Neural progenitor cell (in vitro differentiated cells): ENCODE measurements around the gene KIF3B.

Experiments
- EZH2 ChIP-seq: fragments of 200-600 bp; sonication (generic); IDR thresholded peaks from 2 replicates; pipeline ENCODE4 v1.6.1; 2017; ENCODE audit warnings: antibody characterized with exemption, mild to moderate bottlenecking, moderate library complexity
- EZH2phosphoT487 ChIP-seq: fragments of 200-600 bp; sonication (generic); IDR thresholded peaks from 2 replicates; pipeline ENCODE4 v1.6.1; 2017; ENCODE audit warnings: antibody characterized with exemption
- TF ChIP-seq, protein P1 (sequence below): fragments of 200-600 bp; sonication (generic); IDR thresholded peaks from 2 replicates; pipeline ENCODE4 v1.5.1; 2017; ENCODE audit warnings: antibody characterized with exemption, mild to moderate bottlenecking

DNA sequence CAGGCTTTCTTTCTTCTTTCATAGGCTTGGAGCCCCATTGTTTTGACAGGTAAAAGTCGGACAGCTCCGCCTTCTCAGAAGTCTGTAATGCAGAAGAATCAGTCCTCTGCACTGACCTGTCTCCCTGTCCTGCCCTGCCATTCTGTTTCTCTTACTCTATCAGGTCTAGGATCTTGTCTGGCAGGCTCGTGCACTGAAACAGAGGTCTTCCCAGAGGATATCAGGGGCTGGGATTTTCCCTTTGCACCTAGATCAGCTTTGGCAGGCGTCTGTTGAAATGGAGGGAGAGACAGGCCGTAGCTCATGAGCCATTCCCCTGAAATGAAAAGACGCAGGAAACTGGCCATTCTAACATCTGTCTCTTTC, 25.0 kb downstream of the KIF3B start:
- TF ChIP-seq, protein P1, sequence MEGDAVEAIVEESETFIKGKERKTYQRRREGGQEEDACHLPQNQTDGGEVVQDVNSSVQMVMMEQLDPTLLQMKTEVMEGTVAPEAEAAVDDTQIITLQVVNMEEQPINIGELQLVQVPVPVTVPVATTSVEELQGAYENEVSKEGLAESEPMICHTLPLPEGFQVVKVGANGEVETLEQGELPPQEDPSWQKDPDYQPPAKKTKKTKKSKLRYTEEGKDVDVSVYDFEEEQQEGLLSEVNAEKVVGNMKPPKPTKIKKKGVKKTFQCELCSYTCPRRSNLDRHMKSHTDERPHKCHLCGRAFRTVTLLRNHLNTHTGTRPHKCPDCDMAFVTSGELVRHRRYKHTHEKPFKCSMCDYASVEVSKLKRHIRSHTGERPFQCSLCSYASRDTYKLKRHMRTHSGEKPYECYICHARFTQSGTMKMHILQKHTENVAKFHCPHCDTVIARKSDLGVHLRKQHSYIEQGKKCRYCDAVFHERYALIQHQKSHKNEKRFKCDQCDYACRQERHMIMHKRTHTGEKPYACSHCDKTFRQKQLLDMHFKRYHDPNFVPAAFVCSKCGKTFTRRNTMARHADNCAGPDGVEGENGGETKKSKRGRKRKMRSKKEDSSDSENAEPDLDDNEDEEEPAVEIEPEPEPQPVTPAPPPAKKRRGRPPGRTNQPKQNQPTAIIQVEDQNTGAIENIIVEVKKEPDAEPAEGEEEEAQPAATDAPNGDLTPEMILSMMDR: no peak
- TF ChIP-seq EZH2: no peak
- no peak for TF ChIP-seq EZH2phosphoT487
